IPS-20b (cell line): ENCODE results near the gene TCF23.
"Not testable (repeated sequence)": the region's sequence is repeated elsewhere in the genome, so short reads cannot be mapped to it uniquely, and the experiment has no call there.

ENCODE experiments used
- H3K27ac ChIP-seq: one replicate; pipeline ENCODE4 v1.5.1; 2013; ENCODE audit warnings: low read length
- H3K27me3 ChIP-seq: 2 replicates; pipeline ENCODE4 v1.6.1; 2013; ENCODE audit warnings: mild to moderate bottlenecking, low read length, inconsistent platforms; ENCODE audit not compliant: insufficient read depth
- H3K36me3 ChIP-seq: 2 replicates; pipeline ENCODE4 v1.6.1; 2013; ENCODE audit warnings: low read depth, mild to moderate bottlenecking, inconsistent platforms, low read length, moderate library complexity; ENCODE audit not compliant: insufficient read depth
- H3K4me1 ChIP-seq: 2 replicates; pipeline ENCODE4 v1.6.1; 2013; ENCODE audit warnings: mild to moderate bottlenecking, control low read depth, inconsistent platforms, low read length, moderate library complexity; ENCODE audit not compliant: insufficient read depth
- H3K4me3 ChIP-seq: 2 replicates; pipeline ENCODE4 v1.5.1; 2013; ENCODE audit warnings: mild to moderate bottlenecking, low read length, inconsistent platforms
- H3K9ac ChIP-seq: 2 replicates; pipeline ENCODE4 v1.6.1; 2013; ENCODE audit warnings: low read depth, mild to moderate bottlenecking, inconsistent platforms, low read length, moderate library complexity
- H3K9me3 ChIP-seq: 2 replicates; pipeline ENCODE4 v1.6.1; 2013; ENCODE audit warnings: mild to moderate bottlenecking, low read depth, low read length, inconsistent platforms; ENCODE audit not compliant: insufficient read depth

The TCF23 gene

GRCh38 chr2:27182346-27182745 is 33.5 kb downstream of the TCF23 start:
- H3K36me3 ChIP-seq: no peaks in the 10 kb centered on the region
- no peaks in the 10 kb centered on the region for H3K9me3 ChIP-seq
- H3K9ac ChIP-seq: no peak overlapping the region
- no peak overlapping the region for H3K27ac ChIP-seq
- no peaks in the 10 kb centered on the region for H3K4me1 ChIP-seq
- H3K27me3 ChIP-seq: no peaks in the 10 kb centered on the region
- no peak overlapping the region for H3K4me3 ChIP-seq

GRCh38 chr2:27184115-27184514 is 35.3 kb downstream of the TCF23 start:
- no peaks in the 10 kb centered on the region for H3K9me3 ChIP-seq
- no peaks in the 10 kb centered on the region for H3K36me3 ChIP-seq
- H3K4me1 ChIP-seq: no peaks in the 10 kb centered on the region
- no peak overlapping the region for H3K9ac ChIP-seq
- no peaks in the 10 kb centered on the region for H3K27me3 ChIP-seq
- H3K4me3 ChIP-seq: no peak overlapping the region
- no peak overlapping the region for H3K27ac ChIP-seq

- no peak overlapping the region for H3K27ac ChIP-seq
- H3K36me3 ChIP-seq: no peaks in the 10 kb centered on the region
- H3K27me3 ChIP-seq: no peaks in the 10 kb centered on the region
- H3K4me1 ChIP-seq: no peaks in the 10 kb centered on the region
- no peak overlapping the region for H3K9ac ChIP-seq
- H3K4me3 ChIP-seq: no peak overlapping the region
- H3K9me3 ChIP-seq: no peaks in the 10 kb centered on the region
These were observed 36.7 kb downstream of the TCF23 start for GRCh38 chr2:27185331-27186026.

- H3K9me3 ChIP-seq: no peaks in the 10 kb centered on the region
- H3K9ac ChIP-seq: no peak overlapping the region
- no peak overlapping the region for H3K4me3 ChIP-seq
- H3K27me3 ChIP-seq: no peaks in the 10 kb centered on the region
- no peaks in the 10 kb centered on the region for H3K36me3 ChIP-seq
- no peaks in the 10 kb centered on the region for H3K4me1 ChIP-seq
- no peak overlapping the region for H3K27ac ChIP-seq
These were observed 38.0 kb downstream of the TCF23 start for GRCh38 chr2:27186613-27187345.

GRCh38 chr2:27189989-27190388 is 41.2 kb downstream of the TCF23 start:
- no peaks in the 10 kb centered on the region for H3K27me3 ChIP-seq

GRCh38 chr2:27191070-27191829 is 42.4 kb downstream of the TCF23 start:
- H3K27me3 ChIP-seq: no peaks in the 10 kb centered on the region
- H3K4me3 ChIP-seq: no peak overlapping the region
- H3K9ac ChIP-seq: no peak overlapping the region
- H3K36me3 ChIP-seq: no peaks in the 10 kb centered on the region
- no peaks in the 10 kb centered on the region for H3K9me3 ChIP-seq
- H3K4me1 ChIP-seq: no peaks in the 10 kb centered on the region
- no peak overlapping the region for H3K27ac ChIP-seq

More at GRCh38 chr2:27189989-27190388, 41.2 kb downstream of the TCF23 start:
- no peak overlapping the region for H3K9ac ChIP-seq
- H3K4me1 ChIP-seq: no peaks in the 10 kb centered on the region
- no peak overlapping the region for H3K4me3 ChIP-seq
- H3K27ac ChIP-seq: no peak overlapping the region
- H3K9me3 ChIP-seq: no peaks in the 10 kb centered on the region
- no peaks in the 10 kb centered on the region for H3K36me3 ChIP-seq

GRCh38 chr2:27194538-27195354 is 45.9 kb downstream of the TCF23 start:
- Histone ChIP-seq H3K4me3 (no peak overlapping the region), H3K36me3 (peaks cover 8% of the 10 kb centered on the region)

GRCh38 chr2:27195799-27196198 is 47.0 kb downstream of the TCF23 start:
- H3K4me3 ChIP-seq, H3K27me3 ChIP-seq, H3K9ac ChIP-seq, H3K9me3 ChIP-seq, H3K27ac ChIP-seq, H3K4me1 ChIP-seq: not testable (repeated sequence)
- H3K36me3 ChIP-seq: peaks cover 17% of the 10 kb centered on the region

More at GRCh38 chr2:27194538-27195354, 45.9 kb downstream of the TCF23 start:
- Histone ChIP-seq H3K27ac (no peak overlapping the region), H3K27me3 (no peaks in the 10 kb centered on the region), H3K9me3 (no peaks in the 10 kb centered on the region), H3K9ac (no peak overlapping the region), H3K4me1 (no peaks in the 10 kb centered on the region)

- H3K9me3 ChIP-seq, H3K4me3 ChIP-seq, H3K9ac ChIP-seq, H3K27me3 ChIP-seq, H3K4me1 ChIP-seq, H3K27ac ChIP-seq: not testable (repeated sequence)
- peaks cover 36% of the 10 kb centered on the region for H3K36me3 ChIP-seq
These were observed 49.3 kb downstream of the TCF23 start for GRCh38 chr2:27198068-27198467.

- Histone ChIP-seq H3K27ac (no peak overlapping the region), H3K36me3 (peaks cover 42% of the 10 kb centered on the region), H3K9ac (no peak overlapping the region), H3K9me3 (no peaks in the 10 kb centered on the region), H3K4me1 (no peaks in the 10 kb centered on the region), H3K27me3 (no peaks in the 10 kb centered on the region), H3K4me3 (no peak overlapping the region)
These were observed 49.8 kb downstream of the TCF23 start for GRCh38 chr2:27198627-27199026.

- Histone ChIP-seq H3K4me1 (no peaks in the 10 kb centered on the region), H3K27ac (no peak overlapping the region), H3K4me3 (no peak overlapping the region), H3K36me3 (peaks cover 48% of the 10 kb centered on the region), H3K9ac (no peak overlapping the region), H3K9me3 (no peaks in the 10 kb centered on the region), H3K27me3 (no peaks in the 10 kb centered on the region)
These were observed 50.4 kb downstream of the TCF23 start for GRCh38 chr2:27199241-27199640.
